GM23338 (cell line): ENCODE measurements around the gene EXOC3.

Source experiments
- CTCF ChIP-seq, 2 experiments: fragments of 200-600 bp in 1 of 2; sonication (generic) in 1 of 2; conservative IDR thresholded peaks; 2 replicates each; pipeline versions ENCODE4 v1.5.1 to v1.6.1; 2016 to 2017; ENCODE audit warnings: antibody characterized with exemption in 2 of 2, low read depth in 2 of 2, mild to moderate bottlenecking in 2 of 2, moderate library complexity in 1 of 2
- EZH2phosphoT487 ChIP-seq: fragments of 200-600 bp; sonication (generic); IDR thresholded peaks from one replicate; pipeline ENCODE4 v1.8.1; 2018; ENCODE audit warnings: antibody characterized with exemption; ENCODE audit not compliant: unreplicated experiment

GRCh38 chr5:485113-485945 is 42.4 kb downstream of the EXOC3 start:
- TF ChIP-seq EZH2phosphoT487 (no peak), CTCF (conservative IDR thresholded peaks at IDR 0.05; ENCODE audit: low read depth in 2 of 2) (no peak)
